Trophoblast cell (in vitro differentiated cells and primary cell): ENCODE data around the gene TMEM39B.

Experiments used
- DNase-seq, 2 donors: peaks; one replicate each; pipeline ENCODE4 v3.0.0-alpha.2; 2016
- H2AFZ ChIP-seq: 2 replicates; pipeline ENCODE4 v1.6.1; 2013; ENCODE audit warnings: low read length, moderate library complexity, mild to moderate bottlenecking; ENCODE audit not compliant: insufficient read depth, poor library complexity
- H2AK5ac ChIP-seq: 2 replicates; pipeline ENCODE4 v1.6.1; 2013; ENCODE audit warnings: mild to moderate bottlenecking, low read length
- H2BK120ac ChIP-seq: 2 replicates; pipeline ENCODE4 v1.6.1; 2013; ENCODE audit warnings: low read length, mild to moderate bottlenecking, moderate library complexity; ENCODE audit not compliant: insufficient read depth, poor library complexity
- H2BK12ac ChIP-seq: 2 replicates; pipeline ENCODE4 v1.6.1; 2013; ENCODE audit warnings: mild to moderate bottlenecking, low read length, moderate library complexity
- H2BK5ac ChIP-seq: 2 replicates; pipeline ENCODE4 v1.6.1; 2013; ENCODE audit warnings: low read length, low read depth, moderate library complexity, mild to moderate bottlenecking; ENCODE audit not compliant: poor library complexity
- H3K14ac ChIP-seq: 2 replicates; pipeline ENCODE4 v1.6.1; 2013; ENCODE audit warnings: mild to moderate bottlenecking, low read length
- H3K18ac ChIP-seq: 2 replicates; pipeline ENCODE4 v1.6.1; 2013; ENCODE audit warnings: mild to moderate bottlenecking, low read length
- H3K23ac ChIP-seq: 2 replicates; pipeline ENCODE4 v1.6.1; 2013; ENCODE audit warnings: low read length
- H3K27ac ChIP-seq: 2 replicates; pipeline ENCODE4 v1.5.1; 2013; ENCODE audit warnings: low read depth, mild to moderate bottlenecking, inconsistent platforms, low read length, moderate library complexity
- H3K27me3 ChIP-seq: 2 replicates; pipeline ENCODE4 v1.6.1; 2013; ENCODE audit warnings: inconsistent platforms, mild to moderate bottlenecking, low read length, moderate library complexity; ENCODE audit not compliant: insufficient read depth
- H3K36me3 ChIP-seq, 2 experiments: 1 replicate in 1 of 2; 2 replicates in 1 of 2; pipeline ENCODE4 v1.6.1; 2013; ENCODE audit warnings: low read length in 2 of 2, mild to moderate bottlenecking in 2 of 2, moderate library complexity in 1 of 2; ENCODE audit not compliant: insufficient read depth in 2 of 2, control insufficient read depth in 1 of 2
- H3K4ac ChIP-seq: 2 replicates; pipeline ENCODE4 v1.6.1; 2013; ENCODE audit warnings: low read depth, mild to moderate bottlenecking, low read length, moderate library complexity
- H3K4me1 ChIP-seq, 2 experiments: 1 replicate in 1 of 2; 2 replicates in 1 of 2; pipeline ENCODE4 v1.6.1; 2013; ENCODE audit warnings: low read length in 2 of 2, mild to moderate bottlenecking in 2 of 2, moderate library complexity in 1 of 2; ENCODE audit not compliant: insufficient read depth in 2 of 2, control insufficient read depth in 1 of 2
- H3K4me2 ChIP-seq: 2 replicates; pipeline ENCODE4 v1.6.1; 2013; ENCODE audit warnings: inconsistent platforms, mild to moderate bottlenecking, low read length, moderate library complexity
- H3K4me3 ChIP-seq: 2 replicates; pipeline ENCODE4 v1.5.1; 2013; ENCODE audit warnings: mild to moderate bottlenecking, low read depth, low read length, inconsistent platforms
- H3K79me1 ChIP-seq: one replicate; pipeline ENCODE4 v1.6.1; 2013; ENCODE audit warnings: low read length
- H3K79me2 ChIP-seq: 2 replicates; pipeline ENCODE4 v1.6.1; 2013; ENCODE audit warnings: low read length, mild to moderate bottlenecking; ENCODE audit not compliant: control insufficient read depth, insufficient read depth, poor library complexity
- H3K9ac ChIP-seq: 2 replicates; pipeline ENCODE4 v1.6.1; 2013; ENCODE audit warnings: mild to moderate bottlenecking, low read length
- H3K9me3 ChIP-seq: 2 replicates; pipeline ENCODE4 v1.6.1; 2013; ENCODE audit warnings: low read depth, mild to moderate bottlenecking, control low read depth, inconsistent platforms, low read length; ENCODE audit not compliant: insufficient read depth
- H4K12ac ChIP-seq: 2 replicates; pipeline ENCODE4 v1.6.1; 2013; ENCODE audit warnings: low read depth, mild to moderate bottlenecking, low read length, moderate library complexity
- H4K8ac ChIP-seq: 2 replicates; pipeline ENCODE4 v1.6.1; 2013; ENCODE audit warnings: low read depth, mild to moderate bottlenecking, low read length, moderate library complexity
- H4K91ac ChIP-seq: one replicate; pipeline ENCODE4 v1.6.1; 2013; ENCODE audit warnings: low read depth, mild to moderate bottlenecking, low read length, moderate library complexity
- WGBS: extraction: QIAGEN DNeasy Blood & Tissue Kit; methylation state at CpG from one replicate; pipeline ENCODE4 v1.1.7; 2013; ENCODE audit warnings: missing lambda C conversion rate; ENCODE audit not compliant: insufficient read length, insufficient coverage; ENCODE audit errors: extremely low coverage; 5-methylcytosine and 5-hydroxymethylcytosine counted together

TMEM39B gene

DNA sequence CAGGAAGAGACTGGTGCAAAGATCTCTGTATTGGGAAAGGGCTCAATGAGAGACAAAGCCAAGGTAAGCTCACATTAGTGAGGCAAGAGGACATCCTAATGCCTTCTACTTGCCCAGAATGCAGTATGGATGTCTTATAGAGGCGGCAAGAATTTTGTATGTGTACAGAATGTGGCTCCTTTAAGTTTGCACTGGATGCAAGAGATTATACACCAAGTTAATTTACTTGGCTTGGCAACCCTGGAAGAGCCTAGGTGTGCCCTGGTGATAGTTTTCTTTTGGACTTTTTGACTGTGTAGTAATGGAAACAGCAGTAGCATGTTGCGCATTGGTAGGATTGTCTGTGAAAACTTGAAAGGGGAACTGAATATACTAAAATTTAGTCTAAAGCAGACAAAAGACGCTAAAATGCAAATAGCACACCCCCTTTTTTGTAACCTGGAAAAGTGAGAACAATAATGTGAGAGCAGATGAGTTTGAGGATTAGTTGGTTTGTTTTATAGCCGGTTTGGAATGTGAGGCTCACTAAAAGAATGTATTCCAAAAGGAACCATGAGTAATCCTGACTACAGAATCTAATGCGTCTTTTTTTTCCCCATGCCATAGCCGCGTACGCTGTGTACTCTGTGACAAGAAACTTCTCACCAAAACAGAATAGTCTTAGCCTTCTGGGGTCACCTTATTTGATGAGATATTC, 41.0 kb upstream of the TMEM39B start:
- Histone ChIP-seq H3K4me2 (no peak overlapping the region), H3K79me1 (no peaks in the 10 kb centered on the region), H3K14ac (no peak overlapping the region), H3K9me3 (no peaks in the 10 kb centered on the region), H3K18ac (no peak overlapping the region), H2AK5ac (no peak overlapping the region), H4K12ac (no peak overlapping the region), H2AFZ (no peak overlapping the region), H3K4ac (peak overlapping the region; percentile 0), H3K9ac (no peak overlapping the region), H3K4me3 (no peak overlapping the region), H4K91ac (no peak overlapping the region), H3K27ac (no peak overlapping the region), H3K27me3 (no peaks in the 10 kb centered on the region), H2BK120ac (no peak overlapping the region), H3K4me1 (no peaks in the 10 kb centered on the region), H2BK5ac (no peak overlapping the region), H3K23ac (no peak overlapping the region), H4K8ac (no peak overlapping the region), H3K36me3 (peaks cover 19 to 31% of the 10 kb centered on the region in 2 experiments), H2BK12ac (no peak overlapping the region), H3K79me2 (peaks cover 14% of the 10 kb centered on the region)
- no peak for DNase-seq
- WGBS = no CpG with 5 or more reads among the region's 8 CpGs

GRCh38 chr1:32032275-32032615, 40.5 kb upstream of the TMEM39B start:
- Histone ChIP-seq H3K79me2 (peaks cover 13% of the 10 kb centered on the region), H4K8ac (no peak overlapping the region), H3K36me3 (peaks cover 20 to 36% of the 10 kb centered on the region in 2 experiments), H3K9ac (no peak overlapping the region), H4K91ac (no peak overlapping the region), H2BK120ac (no peak overlapping the region), H3K79me1 (no peaks in the 10 kb centered on the region), H2BK5ac (no peak overlapping the region), H3K4ac (peak overlapping the region; percentile 0), H3K18ac (no peak overlapping the region), H3K14ac (no peak overlapping the region), H3K23ac (no peak overlapping the region), H3K9me3 (no peaks in the 10 kb centered on the region), H3K27ac (no peak overlapping the region), H2AK5ac (no peak overlapping the region), H4K12ac (no peak overlapping the region), H2BK12ac (no peak overlapping the region), H3K27me3 (no peaks in the 10 kb centered on the region), H2AFZ (no peak overlapping the region), H3K4me1 (no peaks in the 10 kb centered on the region), H3K4me2 (no peak overlapping the region), H3K4me3 (no peak overlapping the region)
- DNase-seq = no peak
- no CpG with 5 or more reads among the region's 2 CpGs for WGBS

GRCh38 chr1:32035119-32035518, 37.6 kb upstream of the TMEM39B start:
- WGBS = no CpG with 5 or more reads among the region's 3 CpGs
- peaks cover 25 to 54% of the 10 kb centered on the region in 2 experiments for H3K36me3 ChIP-seq
- no peak for DNase-seq
- no peak overlapping the region for H3K14ac ChIP-seq
- H2BK5ac ChIP-seq = no peak overlapping the region
- H3K4me1 ChIP-seq = no peaks in the 10 kb centered on the region
- no peak overlapping the region for H4K91ac ChIP-seq
- H3K27me3 ChIP-seq = no peaks in the 10 kb centered on the region
- H4K12ac ChIP-seq = no peak overlapping the region
- no peak overlapping the region for H2AK5ac ChIP-seq
- H2AFZ ChIP-seq = no peak overlapping the region
- H3K9me3 ChIP-seq = no peaks in the 10 kb centered on the region
- no peak overlapping the region for H2BK120ac ChIP-seq
- H3K79me2 ChIP-seq = peaks cover 8% of the 10 kb centered on the region
- no peak overlapping the region for H4K8ac ChIP-seq
- H3K18ac ChIP-seq = no peak overlapping the region
- H3K23ac ChIP-seq = no peak overlapping the region
- no peak overlapping the region for H3K4me3 ChIP-seq
- no peaks in the 10 kb centered on the region for H3K79me1 ChIP-seq
- H3K4ac ChIP-seq = peak overlapping the region; percentile 72
- H3K27ac ChIP-seq = no peak overlapping the region
- no peak overlapping the region for H3K4me2 ChIP-seq
- H3K9ac ChIP-seq = no peak overlapping the region
- H2BK12ac ChIP-seq = no peak overlapping the region

DNA sequence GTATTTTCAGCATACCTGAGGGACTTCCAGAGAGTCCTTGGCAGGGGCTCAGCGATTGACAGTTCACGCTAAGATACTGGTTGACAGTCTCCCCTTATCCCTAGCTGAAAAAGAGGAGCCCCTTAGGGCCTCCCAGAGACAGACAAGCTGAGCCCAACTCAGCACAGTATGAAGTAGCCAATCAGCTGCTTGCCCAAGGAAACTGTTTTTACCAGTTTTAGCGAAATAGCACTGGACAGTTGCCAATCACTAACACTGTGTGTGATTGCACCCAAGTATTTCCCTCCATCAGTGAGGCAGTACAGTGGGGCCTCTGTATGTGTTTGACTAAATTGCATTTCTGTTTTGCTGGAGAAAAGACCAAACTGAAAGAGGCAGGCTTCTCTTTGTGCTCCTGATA, 32.0 kb upstream of the TMEM39B start:
- Histone ChIP-seq H2AK5ac (no peak overlapping the region), H3K4me1 (no peaks in the 10 kb centered on the region), H3K9ac (no peak overlapping the region), H3K9me3 (no peaks in the 10 kb centered on the region), H3K18ac (no peak overlapping the region), H2BK12ac (no peak overlapping the region), H3K79me1 (no peaks in the 10 kb centered on the region), H2BK120ac (no peak overlapping the region), H4K8ac (no peak overlapping the region), H3K4me2 (no peak overlapping the region), H4K91ac (no peak overlapping the region), H2AFZ (no peak overlapping the region), H3K23ac (no peak overlapping the region), H3K14ac (no peak overlapping the region), H2BK5ac (no peak overlapping the region), H4K12ac (no peak overlapping the region), H3K27me3 (no peaks in the 10 kb centered on the region), H3K79me2 (no peaks in the 10 kb centered on the region), H3K36me3 (peaks cover 35 to 53% of the 10 kb centered on the region in 2 experiments), H3K4ac (no peak overlapping the region), H3K27ac (no peak overlapping the region), H3K4me3 (no peak overlapping the region)
- DNase-seq = no peak
- WGBS = no CpG with 5 or more reads among the region's 3 CpGs
